Activated naive CD8-positive, alpha-beta T cell treated with anti-CD3 and anti-CD28 coated beads for 36 hours (primary cell): Measurements from ENCODE around the gene UMODL1. TPM values are rescaled to one million over a fixed set of nuclear protein-coding genes. Genes with fewer than 3 reads are reported as not detected.
"Not testable (repeated sequence)": the region's sequence is repeated elsewhere in the genome, so short reads cannot be mapped to it uniquely, and the experiment has no call there.

Experiments used
- DNase-seq: peaks from one replicate; pipeline ENCODE4 v3.0.0; 2021
- H3K27ac Mint-ChIP-seq: one replicate; pipeline ENCODE4 v1.8.0; 2022; ENCODE audit warnings: mild to moderate bottlenecking, moderate library complexity, mixed read lengths
- H3K27me3 Mint-ChIP-seq: one replicate; pipeline ENCODE4 v1.8.0; 2022; ENCODE audit warnings: mild to moderate bottlenecking, mixed read lengths
- H3K36me3 Mint-ChIP-seq: one replicate; pipeline ENCODE4 v1.8.0; 2021; ENCODE audit warnings: mild to moderate bottlenecking, mixed read lengths
- H3K4me1 Mint-ChIP-seq: one replicate; pipeline ENCODE4 v1.8.0; 2021; ENCODE audit warnings: mixed read lengths
- H3K4me3 Mint-ChIP-seq: one replicate; pipeline ENCODE4 v1.8.0; 2022; ENCODE audit warnings: mild to moderate bottlenecking, moderate library complexity, mixed read lengths
- H3K9me3 Mint-ChIP-seq: one replicate; pipeline ENCODE4 v1.8.0; 2022; ENCODE audit warnings: mixed read lengths
- total RNA-seq, 2 experiments: library from RNA; stranded (reverse); gene quantifications; one replicate each; pipeline ENCODE4 v1.2.3, GENCODE V29; 2021

UMODL1 gene
- total RNA-seq, 2 experiments from 2014 or later: not detected

DNA sequence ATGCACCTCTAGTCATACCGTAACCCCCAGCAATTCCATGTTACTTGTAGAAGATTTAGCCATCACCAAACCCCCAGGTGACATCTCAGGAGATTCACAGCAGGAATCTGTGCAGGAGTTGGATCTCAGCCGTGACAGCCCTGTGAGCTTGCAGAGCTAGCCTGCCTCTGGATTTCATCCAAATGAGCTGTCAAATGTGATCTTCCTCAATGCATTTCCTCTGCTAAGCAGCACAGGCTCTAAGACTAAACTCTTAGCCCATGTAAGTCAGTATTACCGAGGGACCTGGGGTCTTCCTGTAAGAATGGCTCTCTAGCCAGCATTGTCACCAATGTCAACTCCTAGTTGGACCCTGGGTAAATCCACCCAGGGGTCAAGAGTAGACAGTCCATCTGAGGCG is 41.7 kb downstream of the UMODL1 start:
- Mint-ChIP-seq H3K27ac (no peak overlapping the region), H3K36me3 (no peaks in the 10 kb centered on the region), H3K9me3 (no peaks in the 10 kb centered on the region), H3K4me3 (no peak overlapping the region), H3K4me1 (peaks cover 7% of the 10 kb centered on the region), H3K27me3 (peaks cover 13% of the 10 kb centered on the region)
- no peak for DNase-seq

DNA sequence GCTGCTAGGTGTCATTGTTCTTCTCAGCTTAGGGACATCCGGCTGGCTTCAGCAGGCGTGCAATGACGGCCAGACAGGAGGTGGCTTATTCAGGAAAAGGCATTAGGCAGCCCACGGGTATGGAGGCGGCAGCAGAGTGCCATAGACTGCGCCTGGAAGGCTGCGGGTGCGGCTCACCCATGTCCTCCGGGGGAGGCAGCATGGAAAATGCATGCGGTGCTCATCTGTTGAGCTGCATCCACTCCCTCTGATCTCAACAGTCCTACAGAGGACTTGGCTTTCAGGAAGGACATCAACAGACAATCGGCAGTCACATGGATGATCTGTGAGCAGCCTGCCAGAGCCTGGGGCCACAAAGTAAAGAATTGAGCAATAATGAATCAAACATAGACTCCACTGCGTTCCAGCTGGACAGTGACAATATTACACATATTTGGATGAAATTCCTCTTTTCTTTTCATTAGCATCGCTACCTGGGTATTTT is 42.9 kb downstream of the UMODL1 start:
- no peak for DNase-seq
- Mint-ChIP-seq H3K36me3 (no peaks in the 10 kb centered on the region), H3K27me3 (peaks cover 21% of the 10 kb centered on the region), H3K9me3 (no peaks in the 10 kb centered on the region), H3K4me3 (no peak overlapping the region), H3K27ac (no peak overlapping the region), H3K4me1 (peaks cover 5% of the 10 kb centered on the region)

DNA sequence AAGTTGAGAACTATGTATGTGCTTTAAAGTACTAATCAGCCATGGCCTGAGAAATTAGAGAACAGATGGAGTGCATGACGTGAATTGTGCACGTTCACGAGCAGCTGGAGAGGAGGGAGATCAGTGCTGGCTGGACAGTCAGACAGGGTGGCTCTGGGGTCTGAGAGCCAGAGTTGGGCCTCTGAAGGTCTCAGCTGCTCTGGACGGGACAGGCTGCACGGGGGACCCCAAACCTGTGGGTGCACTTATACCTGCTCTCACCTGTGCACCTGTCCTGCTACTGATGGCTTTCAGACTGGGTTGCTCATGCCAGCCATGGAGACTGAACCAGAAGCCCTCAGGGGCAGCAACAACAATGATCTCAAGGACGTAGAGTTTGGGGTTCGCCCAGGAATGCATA is 43.5 kb downstream of the UMODL1 start:
- H3K27me3 Mint-ChIP-seq: peaks cover 28% of the 10 kb centered on the region
- H3K4me3 Mint-ChIP-seq: no peak overlapping the region
- no peaks in the 10 kb centered on the region for H3K9me3 Mint-ChIP-seq
- no peak for DNase-seq
- no peaks in the 10 kb centered on the region for H3K36me3 Mint-ChIP-seq
- H3K4me1 Mint-ChIP-seq: peaks cover 8% of the 10 kb centered on the region
- no peak overlapping the region for H3K27ac Mint-ChIP-seq

DNA sequence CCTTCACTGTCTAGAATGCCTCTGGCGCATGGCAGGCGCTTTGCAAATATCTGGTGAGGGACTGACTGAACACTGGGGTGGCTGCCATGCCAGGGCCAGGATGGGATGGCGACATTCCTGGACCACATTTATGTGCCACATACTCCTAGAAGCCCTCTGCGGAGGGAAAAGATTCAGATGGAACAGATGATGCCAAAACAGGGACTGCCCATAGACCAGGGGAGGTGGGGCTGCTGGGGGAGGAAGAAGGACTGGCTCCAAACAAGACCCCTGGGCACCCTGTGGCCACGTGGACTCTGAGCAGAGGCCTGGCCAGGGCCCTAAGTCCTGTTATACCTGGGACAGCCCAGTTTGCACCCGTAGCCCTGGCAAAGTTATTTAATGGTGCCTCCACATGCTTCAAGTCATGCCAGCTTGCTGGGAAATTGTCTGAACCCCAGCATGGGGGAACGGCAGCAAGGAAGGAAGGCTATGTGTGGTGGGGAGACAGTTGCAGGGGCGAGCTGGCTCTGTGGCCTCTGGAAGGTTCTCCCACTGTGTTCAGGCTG is 44.1 kb downstream of the UMODL1 start:
- Mint-ChIP-seq H3K27ac (no peak overlapping the region), H3K36me3 (no peaks in the 10 kb centered on the region), H3K4me3 (no peak overlapping the region), H3K27me3 (peaks cover 33% of the 10 kb centered on the region), H3K4me1 (peaks cover 8% of the 10 kb centered on the region), H3K9me3 (no peaks in the 10 kb centered on the region)
- DNase-seq: no peak

DNA sequence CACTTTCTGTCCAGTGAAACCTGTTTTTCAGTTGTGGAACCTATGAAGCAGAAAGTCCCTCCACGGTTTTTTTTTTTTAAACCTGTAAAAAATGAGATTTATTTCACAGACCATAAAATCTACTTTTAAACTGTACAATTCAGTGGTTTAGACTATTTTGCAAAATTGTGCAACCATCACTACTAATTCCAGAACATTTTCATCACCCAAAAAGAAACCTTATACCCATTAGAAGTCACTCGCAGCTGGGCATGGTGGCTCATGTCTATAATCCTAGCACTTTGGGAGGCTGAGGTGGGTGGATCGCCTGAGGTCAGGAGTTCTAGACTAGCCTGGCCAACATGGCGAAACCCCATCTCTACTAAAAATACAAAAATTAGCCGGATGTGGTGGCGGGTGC is 45.4 kb downstream of the UMODL1 start:
- H3K27ac Mint-ChIP-seq, H3K9me3 Mint-ChIP-seq, H3K4me3 Mint-ChIP-seq, DNase-seq, H3K36me3 Mint-ChIP-seq: not testable (repeated sequence)
- Mint-ChIP-seq H3K4me1 (peaks cover 16% of the 10 kb centered on the region), H3K27me3 (peaks cover 47% of the 10 kb centered on the region)

DNA sequence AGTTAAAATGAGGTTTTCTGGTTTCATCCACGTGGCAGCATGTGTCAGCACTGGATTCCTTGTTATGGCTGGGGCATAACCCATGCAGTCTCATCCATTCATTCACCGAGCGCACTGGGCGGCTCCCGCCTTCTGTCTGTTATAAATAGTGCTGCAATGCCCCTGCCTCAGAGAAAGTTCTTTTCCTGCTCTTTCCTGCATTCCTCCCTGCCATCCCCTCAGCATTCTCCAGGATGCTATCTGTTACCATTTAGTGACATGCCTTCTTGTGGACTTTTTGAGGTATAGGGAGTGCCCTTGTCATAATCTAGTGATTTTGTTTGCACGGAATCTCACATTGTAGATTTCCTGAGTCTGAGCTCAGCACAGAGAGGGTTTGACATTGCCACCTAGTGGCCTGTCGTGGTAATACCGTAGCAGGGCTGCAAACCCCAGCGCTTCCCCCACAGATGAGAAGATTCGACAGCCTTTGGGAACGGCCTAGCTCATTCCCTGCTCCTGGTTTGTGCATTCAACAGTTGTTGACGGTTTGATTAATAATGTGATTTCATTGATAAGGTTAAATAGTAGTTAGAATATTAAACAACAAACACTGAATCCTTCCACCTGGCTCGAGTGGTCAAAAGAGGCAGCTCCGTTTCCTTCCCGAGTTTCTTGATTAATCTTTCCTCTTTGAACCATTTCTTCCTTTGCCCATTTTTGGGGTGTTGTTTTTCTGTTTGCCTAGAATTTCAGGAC is 46.3 kb downstream of the UMODL1 start:
- Mint-ChIP-seq H3K9me3 (no peaks in the 10 kb centered on the region), H3K4me3 (peak overlapping the region; percentile 61), H3K4me1 (peaks cover 16% of the 10 kb centered on the region), H3K36me3 (no peaks in the 10 kb centered on the region), H3K27ac (peak overlapping the region; percentile 2), H3K27me3 (peaks cover 55% of the 10 kb centered on the region)
- DNase-seq: peak; percentile 70

DNA sequence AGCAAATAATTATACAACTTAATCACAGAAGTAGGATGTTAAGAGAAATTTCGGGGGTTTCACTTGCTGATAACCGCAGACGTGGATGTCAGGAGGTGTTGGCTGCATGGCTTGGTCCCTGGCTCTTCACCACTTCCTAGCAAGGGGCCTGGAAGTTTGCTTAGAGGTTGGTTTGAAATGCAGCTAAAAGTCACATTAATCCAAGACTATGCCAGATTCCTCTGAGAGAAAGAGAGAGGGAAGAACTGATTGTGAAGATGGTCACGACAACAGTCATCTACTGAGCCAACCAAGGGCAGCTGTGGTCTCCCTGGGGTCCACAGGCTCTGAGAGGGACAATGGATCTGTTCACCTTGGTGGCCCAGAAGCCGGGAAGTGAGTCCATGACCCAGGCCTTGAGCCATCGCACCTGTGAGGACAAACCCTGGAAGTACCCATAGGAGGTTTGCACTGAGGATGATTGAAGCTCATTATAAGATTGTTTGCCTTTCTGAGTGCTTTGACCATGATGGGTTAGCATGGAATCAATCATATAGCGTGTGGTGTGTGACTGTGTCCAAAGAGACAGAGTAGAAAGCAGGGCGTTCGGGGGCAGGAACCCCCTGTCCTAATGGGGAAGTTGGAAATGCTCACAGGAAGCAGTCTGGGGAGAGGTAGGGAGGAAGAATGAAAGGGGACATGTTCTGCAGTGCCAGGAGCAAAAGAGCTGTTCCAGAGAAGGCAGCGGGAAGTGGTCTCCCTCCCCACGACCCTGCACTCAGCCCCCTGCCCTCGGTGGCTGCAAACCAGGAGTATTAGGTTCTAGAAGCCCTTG is 47.1 kb downstream of the UMODL1 start:
- no peaks in the 10 kb centered on the region for H3K36me3 Mint-ChIP-seq
- no peaks in the 10 kb centered on the region for H3K9me3 Mint-ChIP-seq
- no peak overlapping the region for H3K4me3 Mint-ChIP-seq
- H3K4me1 Mint-ChIP-seq: peaks cover 16% of the 10 kb centered on the region
- H3K27me3 Mint-ChIP-seq: peaks cover 60% of the 10 kb centered on the region
- DNase-seq: no peak
- no peak overlapping the region for H3K27ac Mint-ChIP-seq

DNA sequence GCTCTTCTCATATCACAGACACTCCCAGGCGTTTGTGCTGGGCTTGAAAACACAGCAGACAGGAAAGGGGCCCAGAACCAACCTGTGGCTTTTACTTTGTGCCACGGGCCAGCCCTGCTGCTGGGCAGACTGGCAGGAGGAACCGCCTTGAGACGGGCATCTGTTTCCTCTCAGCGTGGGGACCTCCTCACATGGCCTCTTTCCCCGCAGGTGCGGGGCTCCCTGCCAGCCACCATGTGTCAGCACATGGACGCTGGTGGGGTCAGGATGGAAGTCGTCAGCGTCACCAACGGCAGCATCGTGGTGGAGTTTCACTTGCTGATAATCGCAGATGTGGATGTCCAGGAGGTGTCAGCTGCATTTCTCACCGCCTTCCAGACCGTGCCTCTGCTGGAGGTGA is 47.8 kb downstream of the UMODL1 start:
- no peaks in the 10 kb centered on the region for H3K36me3 Mint-ChIP-seq
- peaks cover 16% of the 10 kb centered on the region for H3K4me1 Mint-ChIP-seq
- no peak overlapping the region for H3K4me3 Mint-ChIP-seq
- H3K9me3 Mint-ChIP-seq: no peaks in the 10 kb centered on the region
- peak; percentile 14 for DNase-seq
- no peak overlapping the region for H3K27ac Mint-ChIP-seq
- peaks cover 65% of the 10 kb centered on the region for H3K27me3 Mint-ChIP-seq

DNA sequence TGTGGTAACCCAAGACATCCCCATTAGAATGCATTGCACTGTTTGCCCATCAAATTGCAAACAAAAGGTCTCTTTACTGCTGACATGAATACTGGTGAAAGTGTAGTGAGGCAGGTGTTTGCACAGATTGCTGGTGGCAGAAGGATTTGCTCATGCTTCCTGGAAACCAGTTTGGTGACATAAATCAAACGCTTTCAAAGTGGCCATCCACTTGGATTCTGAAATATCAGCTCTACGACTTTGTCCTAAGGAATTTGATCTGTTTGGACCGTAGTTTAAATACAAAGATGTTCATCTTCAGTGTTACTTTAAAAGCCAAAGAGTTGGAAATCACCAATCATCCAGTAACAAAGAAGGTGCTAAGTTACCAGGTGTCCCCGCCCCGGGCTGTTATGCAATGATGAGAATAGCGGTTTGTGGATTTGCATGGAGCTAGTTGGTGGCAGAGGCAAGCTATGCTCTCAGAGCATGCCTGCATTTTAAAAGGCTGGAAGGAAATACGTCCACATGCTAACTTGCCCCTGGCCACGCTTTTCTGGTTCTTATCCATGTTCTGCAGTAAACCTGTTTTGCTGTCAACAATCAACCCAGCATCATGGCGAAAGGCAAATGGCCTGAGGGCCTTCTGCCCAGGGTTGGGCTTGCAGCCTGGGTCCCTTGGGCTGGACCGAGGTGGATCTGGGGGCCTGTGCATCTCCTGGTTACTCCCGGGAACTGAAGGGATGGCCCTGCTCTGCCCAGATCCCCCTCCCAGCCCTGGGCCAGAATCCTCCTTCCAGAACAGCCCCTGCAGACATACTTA is 49.2 kb downstream of the UMODL1 start:
- Mint-ChIP-seq H3K27me3 (peaks cover 75% of the 10 kb centered on the region), H3K4me1 (peaks cover 16% of the 10 kb centered on the region)

DNA sequence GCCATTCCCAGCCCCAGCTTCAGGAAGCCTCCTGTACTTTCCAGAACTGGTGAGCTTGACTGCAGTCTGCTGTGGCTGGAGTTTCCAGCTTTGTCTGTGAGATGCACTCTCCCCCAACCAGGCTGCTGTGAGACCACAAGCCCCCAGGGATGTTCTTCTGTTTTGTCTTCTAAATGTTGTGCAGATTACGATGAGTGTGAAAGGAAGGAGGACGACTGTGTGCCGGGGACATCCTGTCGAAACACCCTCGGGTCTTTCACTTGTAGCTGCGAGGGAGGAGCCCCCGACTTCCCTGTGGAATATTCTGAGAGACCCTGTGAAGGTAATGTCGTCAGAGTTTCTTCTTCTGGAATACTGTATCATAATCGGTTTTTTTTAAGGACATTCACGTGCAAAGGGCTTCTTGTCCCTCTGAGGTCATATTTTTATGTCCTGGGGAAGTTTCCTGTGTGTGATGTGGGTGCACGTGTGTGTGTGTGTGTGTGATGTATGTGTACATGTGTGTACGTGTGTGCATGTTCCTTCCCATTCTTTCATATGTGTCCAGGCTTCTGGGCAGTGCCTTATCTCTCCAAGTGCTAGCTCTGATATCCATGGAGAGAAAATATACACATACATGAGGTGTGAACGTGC is 49.9 kb downstream of the UMODL1 start:
- no peak for DNase-seq

More for the DNA sequence above, 49.2 kb downstream of the UMODL1 start:
- Mint-ChIP-seq H3K36me3 (no peaks in the 10 kb centered on the region), H3K27ac (no peak overlapping the region), H3K4me3 (no peak overlapping the region), H3K9me3 (no peaks in the 10 kb centered on the region)
- DNase-seq: no peak

DNA sequence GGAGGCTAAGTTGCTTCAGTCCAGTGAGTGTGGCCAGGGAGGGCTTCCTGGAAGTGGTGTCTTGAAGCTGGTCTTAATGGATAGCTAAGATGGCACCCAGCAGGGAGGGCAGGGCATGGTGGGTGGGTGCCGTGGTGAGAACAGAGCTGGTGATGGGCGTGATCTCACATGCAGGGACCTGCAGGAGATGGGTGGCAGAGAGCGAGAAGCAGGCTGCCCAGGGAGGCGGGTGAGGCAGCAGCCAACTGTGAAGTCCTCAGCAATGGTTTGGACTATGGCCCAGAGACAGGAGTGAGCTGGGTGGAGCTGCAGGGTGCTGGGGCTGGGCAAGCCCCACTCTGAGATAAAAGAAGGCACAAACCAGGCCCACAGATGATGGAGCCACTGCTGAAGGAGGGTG is 50.7 kb downstream of the UMODL1 start:
- no peak for DNase-seq
- H3K4me3 Mint-ChIP-seq: no peak overlapping the region
- H3K9me3 Mint-ChIP-seq: no peaks in the 10 kb centered on the region
- no peaks in the 10 kb centered on the region for H3K36me3 Mint-ChIP-seq
- H3K27ac Mint-ChIP-seq: no peak overlapping the region
- peaks cover 16% of the 10 kb centered on the region for H3K4me1 Mint-ChIP-seq
- H3K27me3 Mint-ChIP-seq: peaks cover 84% of the 10 kb centered on the region

More for the DNA sequence above, 49.9 kb downstream of the UMODL1 start:
- peaks cover 16% of the 10 kb centered on the region for H3K4me1 Mint-ChIP-seq
- no peaks in the 10 kb centered on the region for H3K36me3 Mint-ChIP-seq
- H3K9me3 Mint-ChIP-seq: no peaks in the 10 kb centered on the region
- H3K27me3 Mint-ChIP-seq: peaks cover 81% of the 10 kb centered on the region
- no peak overlapping the region for H3K27ac Mint-ChIP-seq
- H3K4me3 Mint-ChIP-seq: no peak overlapping the region

DNA sequence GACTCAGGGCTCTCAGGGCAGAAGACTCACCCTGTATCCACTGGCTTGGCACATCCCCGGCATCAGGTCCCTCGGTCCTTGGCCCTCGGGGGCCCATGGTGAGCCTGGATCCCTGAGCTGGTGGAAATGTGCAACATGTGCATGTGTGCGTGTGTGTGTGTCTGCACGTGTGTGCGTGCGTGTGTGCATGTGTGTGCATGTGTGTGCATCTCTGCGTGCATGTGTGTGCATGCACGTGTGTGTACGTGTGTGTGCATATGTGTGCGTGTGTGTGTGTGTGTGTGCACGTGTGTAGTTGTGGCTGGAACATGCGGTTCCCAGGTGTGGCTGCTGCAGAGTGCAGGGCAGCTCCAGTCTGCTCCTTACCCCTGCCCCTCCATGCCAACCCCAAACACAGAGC is 51.3 kb downstream of the UMODL1 start:
- no peak for DNase-seq
- no peaks in the 10 kb centered on the region for H3K36me3 Mint-ChIP-seq
- H3K9me3 Mint-ChIP-seq: no peaks in the 10 kb centered on the region
- peaks cover 11% of the 10 kb centered on the region for H3K4me1 Mint-ChIP-seq
- peaks cover 82% of the 10 kb centered on the region for H3K27me3 Mint-ChIP-seq
- H3K4me3 Mint-ChIP-seq: no peak overlapping the region
- H3K27ac Mint-ChIP-seq: no peak overlapping the region

DNA sequence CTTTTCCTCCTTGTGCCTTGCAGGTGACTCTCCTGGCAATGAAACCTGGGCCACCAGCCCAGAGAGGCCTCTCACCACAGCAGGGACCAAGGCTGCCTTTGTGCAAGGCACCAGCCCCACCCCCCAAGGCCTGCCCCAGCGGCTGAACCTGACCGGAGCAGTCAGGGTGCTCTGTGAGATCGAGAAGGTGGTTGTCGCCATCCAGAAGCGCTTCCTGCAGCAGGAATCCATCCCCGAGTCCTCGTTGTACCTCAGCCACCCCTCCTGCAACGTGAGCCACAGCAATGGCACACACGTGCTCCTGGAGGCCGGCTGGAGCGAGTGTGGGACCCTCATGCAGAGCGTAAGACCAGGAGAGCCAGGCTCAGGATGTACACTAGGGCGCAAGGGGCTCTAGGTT is 51.7 kb downstream of the UMODL1 start:
- Mint-ChIP-seq H3K36me3 (no peaks in the 10 kb centered on the region), H3K27ac (no peak overlapping the region), H3K27me3 (peaks cover 78% of the 10 kb centered on the region), H3K4me1 (peaks cover 11% of the 10 kb centered on the region), H3K4me3 (no peak overlapping the region), H3K9me3 (no peaks in the 10 kb centered on the region)
- no peak for DNase-seq

DNA sequence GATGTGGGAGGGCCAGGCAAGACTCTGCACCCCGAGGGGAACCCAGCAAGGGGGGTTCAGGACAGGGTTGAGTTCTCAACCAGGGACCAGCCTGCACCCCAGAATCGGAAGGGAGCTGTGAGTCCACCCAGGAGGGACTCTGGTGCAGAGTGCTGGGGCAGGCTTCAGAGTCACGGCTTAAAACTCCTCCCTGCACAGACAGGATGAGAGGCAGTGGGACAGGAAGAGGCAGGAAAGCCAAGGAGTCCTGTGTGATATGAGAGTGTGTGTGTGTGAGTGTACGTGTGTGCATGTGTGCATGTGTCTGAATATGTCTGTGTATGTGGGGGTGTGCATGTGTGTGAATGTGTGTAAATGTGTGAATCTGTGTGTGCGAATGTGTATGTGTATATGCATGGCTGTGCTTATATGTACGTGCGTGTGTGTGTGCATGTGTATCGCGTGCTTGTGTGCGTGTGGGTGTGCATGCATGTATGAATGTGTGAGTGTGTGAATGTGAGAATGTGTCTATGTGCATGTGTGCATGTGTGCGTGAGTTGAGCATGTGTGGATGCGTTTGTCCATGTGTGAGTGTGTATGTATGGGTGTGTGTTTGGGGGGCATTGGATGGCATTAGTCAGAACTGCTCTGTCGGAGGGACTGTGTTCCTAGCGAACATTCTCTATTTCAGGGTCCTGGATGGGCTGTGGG is 52.2 kb downstream of the UMODL1 start:
- Mint-ChIP-seq H3K27ac (no peak overlapping the region), H3K4me1 (peaks cover 11% of the 10 kb centered on the region), H3K4me3 (no peak overlapping the region), H3K27me3 (peaks cover 72% of the 10 kb centered on the region), H3K9me3 (no peaks in the 10 kb centered on the region), H3K36me3 (no peaks in the 10 kb centered on the region)
- no peak for DNase-seq
